Suprapubic skin (tissue), 4 donors: ENCODE data around the gene LMX1B. TPM values are rescaled to one million over a fixed set of nuclear protein-coding genes. Genes with fewer than 3 reads are reported as not detected.
"Not testable (repeated sequence)": the region's sequence is repeated elsewhere in the genome, so short reads cannot be mapped to it uniquely, and the experiment has no call there.

Experiments
- DNase-seq, 2 donors: peaks; one replicate each; pipeline ENCODE4 v3.0.0-alpha.2; 2019; ENCODE audit warnings: low spot score in 2 of 2
- H3K27ac ChIP-seq: fragments of 200-600 bp; sonication (generic); one replicate; pipeline ENCODE4 v1.5.1; 2019
- H3K27me3 ChIP-seq: fragments of 200-600 bp; sonication (generic); one replicate; pipeline ENCODE4 v1.5.1; 2019
- H3K36me3 ChIP-seq: fragments of 200-600 bp; sonication (generic); one replicate; pipeline ENCODE4 v1.5.1; 2019
- H3K4me1 ChIP-seq: fragments of 200-600 bp; sonication (generic); one replicate; pipeline ENCODE4 v1.5.1; 2019
- H3K4me3 ChIP-seq: fragments of 200-600 bp; sonication (generic); one replicate; pipeline ENCODE4 v1.5.1; 2019; ENCODE audit warnings: mild to moderate bottlenecking
- H3K9me3 ChIP-seq: fragments of 200-600 bp; sonication (generic); one replicate; pipeline ENCODE4 v1.5.1; 2019
- CTCF ChIP-seq, 2 donors: fragments of 200-600 bp in 1 of 2; fragments of 450-650 bp in 1 of 2; sonication (generic) in 1 of 2; IDR thresholded peaks; one replicate each; pipeline ENCODE4 v1.5.1; 2016 to 2019; ENCODE audit warnings: antibody characterized with exemption in 2 of 2, mild to moderate bottlenecking in 1 of 2, moderate library complexity in 1 of 2
- EP300 ChIP-seq: sonication (generic); formaldehyde crosslinking; IDR thresholded peaks from one replicate; pipeline ENCODE4 v1.6.1; 2017; ENCODE audit warnings: antibody characterized with exemption
- POLR2A ChIP-seq, 2 donors: fragments of 450-650 bp; IDR thresholded peaks; one replicate each; pipeline ENCODE4 v1.6.1; 2017; ENCODE audit warnings: antibody characterized with exemption in 2 of 2, mild to moderate bottlenecking in 2 of 2, moderate library complexity in 2 of 2
- POLR2AphosphoS5 ChIP-seq, 3 donors: sonication (generic); formaldehyde crosslinking; IDR thresholded peaks; one replicate each; pipeline ENCODE4 v1.6.1; 2017; ENCODE audit warnings: antibody characterized with exemption in 3 of 3
- WGBS: methylation state at CpG from one replicate; pipeline ENCODE4 v1.1.5; 2018; 5-methylcytosine and 5-hydroxymethylcytosine counted together
- total RNA-seq, 4 donors: library from RNA; depleted of rRNA; stranded (reverse); fragments of >200 nt; gene quantifications; one replicate each; pipeline ENCODE4 v1.1.0, GENCODE V29; 2016

Gene LMX1B
- total RNA-seq, 4 donors from 2014 or later: 2.4 to 7.8 (median 5.7) TPM

- no peaks in the 10 kb centered on the region for H3K9me3 ChIP-seq
- H3K36me3 ChIP-seq: no peaks in the 10 kb centered on the region
- H3K27me3 ChIP-seq: peaks cover 53% of the 10 kb centered on the region
- peak overlapping the region; percentile 23 for H3K4me3 ChIP-seq
- H3K4me1 ChIP-seq: peaks cover 34% of the 10 kb centered on the region
- H3K27ac ChIP-seq: no peak overlapping the region
- peak in 1 of 2 donors; percentile 81 for DNase-seq
- WGBS: 36% methylated on average over 18 of the region's 41 CpGs
- peak in 1 of 2 donors; percentile 60 for TF ChIP-seq CTCF (IDR thresholded peaks at IDR 0.05)
- TF ChIP-seq POLR2A (IDR thresholded peaks at IDR 0.05): no peak
Observed at GRCh38 chr9:126705767-126706697, 92.3 kb downstream of the LMX1B start.

- no peak for DNase-seq
- peaks cover 34% of the 10 kb centered on the region for H3K4me1 ChIP-seq
- H3K27ac ChIP-seq: no peak overlapping the region
- WGBS: 64% methylated on average over 5 of the region's 5 CpGs
- H3K36me3 ChIP-seq: no peaks in the 10 kb centered on the region
- no peaks in the 10 kb centered on the region for H3K9me3 ChIP-seq
- H3K27me3 ChIP-seq: peaks cover 47% of the 10 kb centered on the region
- TF ChIP-seq EP300 (no peak), POLR2AphosphoS5 (IDR thresholded peaks at IDR 0.05) (no peak), POLR2A (IDR thresholded peaks at IDR 0.05) (no peak)
- H3K4me3 ChIP-seq: no peak overlapping the region
Observed at GRCh38 chr9:126706698-126707053, 92.9 kb downstream of the LMX1B start.

GRCh38 chr9:126707083-126707482 lies 93.4 kb downstream of the LMX1B start:
- H3K4me1 ChIP-seq: peaks cover 34% of the 10 kb centered on the region
- no peaks in the 10 kb centered on the region for H3K36me3 ChIP-seq
- peaks cover 42% of the 10 kb centered on the region for H3K27me3 ChIP-seq
- H3K9me3 ChIP-seq: no peaks in the 10 kb centered on the region
- H3K4me3 ChIP-seq: no peak overlapping the region
- DNase-seq: no peak
- H3K27ac ChIP-seq: no peak overlapping the region
- 86% methylated on average over 4 of the region's 4 CpGs for WGBS
- TF ChIP-seq CTCF (IDR thresholded peaks at IDR 0.05) (no peak), POLR2A (IDR thresholded peaks at IDR 0.05) (no peak), EP300 (no peak), POLR2AphosphoS5 (IDR thresholded peaks at IDR 0.05) (no peak)

- WGBS: 94% methylated on average over 10 of the region's 10 CpGs
Observed at GRCh38 chr9:126707712-126708111, 94.0 kb downstream of the LMX1B start.

GRCh38 chr9:126708178-126708577 lies 94.5 kb downstream of the LMX1B start:
- no peak for TF ChIP-seq CTCF (IDR thresholded peaks at IDR 0.05)
- TF ChIP-seq EP300: no peak
- no peak for TF ChIP-seq POLR2AphosphoS5 (IDR thresholded peaks at IDR 0.05)
- TF ChIP-seq POLR2A (IDR thresholded peaks at IDR 0.05): no peak
- peaks cover 25% of the 10 kb centered on the region for H3K4me1 ChIP-seq
- H3K27me3 ChIP-seq: peaks cover 32% of the 10 kb centered on the region
- no peaks in the 10 kb centered on the region for H3K9me3 ChIP-seq
- no peak for DNase-seq
- no peak overlapping the region for H3K27ac ChIP-seq
- no peaks in the 10 kb centered on the region for H3K36me3 ChIP-seq
- H3K4me3 ChIP-seq: no peak overlapping the region
- WGBS: 41% methylated on average over 3 of the region's 4 CpGs

More at GRCh38 chr9:126707712-126708111, 94.0 kb downstream of the LMX1B start:
- Histone ChIP-seq H3K4me1 (peaks cover 30% of the 10 kb centered on the region), H3K27me3 (peaks cover 36% of the 10 kb centered on the region)
- H3K27ac ChIP-seq, DNase-seq, H3K36me3 ChIP-seq, H3K4me3 ChIP-seq, H3K9me3 ChIP-seq: not testable (repeated sequence)

GRCh38 chr9:126709241-126709640 lies 95.5 kb downstream of the LMX1B start:
- Histone ChIP-seq H3K27me3 (peaks cover 21% of the 10 kb centered on the region), H3K36me3 (no peaks in the 10 kb centered on the region), H3K4me1 (peaks cover 22% of the 10 kb centered on the region), H3K4me3 (no peak overlapping the region), H3K27ac (no peak overlapping the region), H3K9me3 (no peaks in the 10 kb centered on the region)
- WGBS: 97% methylated on average over 3 of the region's 3 CpGs
- no peak for DNase-seq
- TF ChIP-seq POLR2A (IDR thresholded peaks at IDR 0.05): no peak
- no peak for TF ChIP-seq CTCF (IDR thresholded peaks at IDR 0.05)
- no peak for TF ChIP-seq EP300
- TF ChIP-seq POLR2AphosphoS5 (IDR thresholded peaks at IDR 0.05): no peak
